H9 (cell line): Measurements from ENCODE around the gene ATP5MC3. TPM values are rescaled to one million over a fixed set of nuclear protein-coding genes. Genes with fewer than 3 reads are reported as not detected.

Experiments used
- DNase-seq: peaks from one replicate; pipeline ENCODE4 v3.0.0-alpha.2; 2017
- H2AFZ ChIP-seq: one replicate; pipeline ENCODE4 v1.6.1; 2013; ENCODE audit warnings: mild to moderate bottlenecking, low read length, control low read depth, moderate library complexity
- H2AK5ac ChIP-seq: 2 replicates; pipeline ENCODE4 v1.6.1; 2013; ENCODE audit warnings: low read length, control low read depth, mixed read lengths; ENCODE audit not compliant: insufficient read length
- H2BK120ac ChIP-seq: one replicate; pipeline ENCODE4 v1.6.1; 2013; ENCODE audit warnings: low read depth, mild to moderate bottlenecking, low read length, control low read depth, inconsistent platforms; ENCODE audit not compliant: poor library complexity, severe bottlenecking
- H2BK12ac ChIP-seq: 2 replicates; pipeline ENCODE4 v1.6.1; 2013; ENCODE audit warnings: low read length, control low read depth, mixed read lengths, low read depth; ENCODE audit not compliant: insufficient read length
- H2BK15ac ChIP-seq: 2 replicates; pipeline ENCODE4 v1.6.1; 2013; ENCODE audit warnings: low read depth, low read length, control low read depth
- H2BK20ac ChIP-seq: one replicate; pipeline ENCODE4 v1.6.1; 2013; ENCODE audit warnings: low read depth, mild to moderate bottlenecking, low read length, control low read depth, inconsistent platforms; ENCODE audit not compliant: poor library complexity, severe bottlenecking
- H2BK5ac ChIP-seq: 2 replicates; pipeline ENCODE4 v1.6.1; 2013; ENCODE audit warnings: low read length, control low read depth, mixed read lengths; ENCODE audit not compliant: insufficient read length
- H3K14ac ChIP-seq: 2 replicates; pipeline ENCODE4 v1.6.1; 2013; ENCODE audit warnings: low read length, control low read depth; ENCODE audit not compliant: insufficient read depth
- H3K18ac ChIP-seq: 2 replicates; pipeline ENCODE4 v1.6.1; 2013; ENCODE audit warnings: low read depth, mild to moderate bottlenecking, mixed read lengths, low read length, control low read depth; ENCODE audit not compliant: insufficient read length
- H3K23ac ChIP-seq: 2 replicates; pipeline ENCODE4 v1.6.1; 2013; ENCODE audit warnings: low read length, control low read depth, mixed read lengths, low read depth; ENCODE audit not compliant: insufficient read length
- H3K23me2 ChIP-seq: 2 replicates; pipeline ENCODE4 v1.6.1; 2013; ENCODE audit warnings: low read depth, mild to moderate bottlenecking, mixed read lengths, low read length, control low read depth; ENCODE audit not compliant: insufficient read length, poor library complexity, severe bottlenecking
- H3K27ac ChIP-seq: 2 replicates; pipeline ENCODE4 v1.5.1; 2013; ENCODE audit warnings: low read length, control low read depth, mixed read lengths, low read depth; ENCODE audit not compliant: insufficient read length
- H3K27me3 ChIP-seq: 2 replicates; pipeline ENCODE4 v1.6.1; 2013; ENCODE audit warnings: low read length, control low read depth, inconsistent platforms; ENCODE audit not compliant: insufficient read depth
- H3K4ac ChIP-seq: 2 replicates; pipeline ENCODE4 v1.6.1; 2013; ENCODE audit warnings: low read depth, mild to moderate bottlenecking, control low read depth, inconsistent platforms, low read length, moderate library complexity
- H3K4me1 ChIP-seq: 2 replicates; pipeline ENCODE4 v1.6.1; 2013; ENCODE audit warnings: low read length, control low read depth, inconsistent platforms; ENCODE audit not compliant: insufficient read depth
- H3K4me2 ChIP-seq: 2 replicates; pipeline ENCODE4 v1.6.1; 2013; ENCODE audit warnings: low read length, control low read depth, mixed read lengths; ENCODE audit not compliant: insufficient read length, insufficient read depth
- H3K56ac ChIP-seq: 2 replicates; pipeline ENCODE4 v1.6.1; 2013; ENCODE audit warnings: low read depth, mild to moderate bottlenecking, mixed read lengths, low read length, control low read depth; ENCODE audit not compliant: insufficient read length
- H3K79me1 ChIP-seq: 2 replicates; pipeline ENCODE4 v1.6.1; 2013; ENCODE audit warnings: low read depth, mild to moderate bottlenecking, moderate library complexity, low read length, control low read depth, inconsistent platforms; ENCODE audit not compliant: insufficient read depth, poor library complexity, severe bottlenecking
- H3K79me2 ChIP-seq: 2 replicates; pipeline ENCODE4 v1.6.1; 2013; ENCODE audit warnings: low read length, control low read depth, inconsistent platforms; ENCODE audit not compliant: insufficient read depth
- H3K9ac ChIP-seq: 2 replicates; pipeline ENCODE4 v1.6.1; 2013; ENCODE audit warnings: low read length, control low read depth, mixed read lengths; ENCODE audit not compliant: insufficient read length; ENCODE audit errors: extremely low read depth
- H3K9me3 ChIP-seq: one replicate; pipeline ENCODE4 v1.6.1; 2013; ENCODE audit warnings: low read depth, low read length, inconsistent platforms; ENCODE audit not compliant: control insufficient read depth
- H3T11ph ChIP-seq: one replicate; pipeline ENCODE4 v1.6.1; 2013; ENCODE audit warnings: mild to moderate bottlenecking, low read length, control low read depth, inconsistent platforms
- H4K20me1 ChIP-seq: one replicate; pipeline ENCODE4 v1.6.1; 2013; ENCODE audit not compliant: control insufficient read depth, insufficient read length, insufficient read depth
- H4K5ac ChIP-seq: 2 replicates; pipeline ENCODE4 v1.6.1; 2013; ENCODE audit warnings: low read depth, mild to moderate bottlenecking, mixed read lengths, low read length, control low read depth; ENCODE audit not compliant: insufficient read length
- H4K8ac ChIP-seq: replicated peaks from 2 replicates; pipeline ENCODE4 v1.6.1; 2013; ENCODE audit warnings: low read length, control low read depth, mixed read lengths, low read depth; ENCODE audit not compliant: insufficient read length
- H4K91ac ChIP-seq: 2 replicates; pipeline ENCODE4 v1.6.1; 2013; ENCODE audit warnings: low read depth, mild to moderate bottlenecking, moderate library complexity, mixed read lengths, low read length, control low read depth; ENCODE audit not compliant: insufficient read length
- H3K27ac Mint-ChIP-seq, 3 experiments: 2 replicates in 2 of 3; 3 replicates in 1 of 3; pipeline ENCODE4 v1.8.0; 2020 to 2021; ENCODE audit warnings: mixed read lengths in 3 of 3, mild to moderate bottlenecking in 1 of 3, moderate library complexity in 1 of 3
- H3K27me3 Mint-ChIP-seq: 2 replicates; pipeline ENCODE4 v1.8.0; 2021; ENCODE audit warnings: low read depth, mild to moderate bottlenecking, moderate library complexity, mixed read lengths
- H3K36me3 Mint-ChIP-seq, 3 experiments: 2 replicates in 2 of 3; 3 replicates in 1 of 3; pipeline ENCODE4 v1.8.0; 2020 to 2021; ENCODE audit warnings: low read depth in 3 of 3, mixed read lengths in 3 of 3; ENCODE audit not compliant: insufficient read depth in 1 of 3
- H3K4me1 Mint-ChIP-seq, 2 experiments: 2 replicates each; pipeline ENCODE4 v1.8.0; 2020; ENCODE audit warnings: mixed read lengths in 2 of 2
- H3K4me3 Mint-ChIP-seq, 2 experiments: 2 replicates in 1 of 2; 3 replicates in 1 of 2; pipeline ENCODE4 v1.8.0; 2020 to 2021; ENCODE audit warnings: mild to moderate bottlenecking in 2 of 2, mixed read lengths in 2 of 2, moderate library complexity in 1 of 2
- H3K9me3 Mint-ChIP-seq, 2 experiments: 2 replicates in 1 of 2; 3 replicates in 1 of 2; pipeline ENCODE4 v1.8.0; 2020; ENCODE audit warnings: mild to moderate bottlenecking in 2 of 2, mixed read lengths in 2 of 2, moderate library complexity in 1 of 2
- CTCF ChIP-seq: fragments of 200-600 bp; sonication (generic); conservative IDR thresholded peaks from 3 replicates; pipeline ENCODE4 v1.8.0; 2021; ENCODE audit warnings: antibody characterized with exemption, mild to moderate bottlenecking
- total RNA-seq: library from RNA; stranded (reverse); gene quantifications from 2 replicates; pipeline ENCODE4 v1.2.1, GENCODE V29; 2021

ATP5MC3 gene
- total RNA-seq, 1 experiment from 2014 or later: 326 TPM

GRCh38 chr2:175154661-175155082 lies 26.8 kb downstream of the ATP5MC3 start:
- Histone ChIP-seq H4K5ac (no peak overlapping the region), H4K8ac (no peak overlapping the region), H2BK15ac (no peak overlapping the region)

More at GRCh38 chr2:175154661-175155082, 26.8 kb downstream of the ATP5MC3 start:
- Histone ChIP-seq H3T11ph (no peak overlapping the region), H3K4ac (no peak overlapping the region), H3K14ac (no peak overlapping the region), H3K23me2 (no peaks in the 10 kb centered on the region), H3K18ac (no peak overlapping the region), H3K79me2 (peaks cover 38% of the 10 kb centered on the region; the same call in 1 of the 2 replicates), H2BK12ac (no peak overlapping the region), H2BK20ac (no peak overlapping the region), H3K9ac (no peak overlapping the region), H3K23ac (no peak overlapping the region), H3K56ac (no peak overlapping the region), H2BK120ac (no peak overlapping the region), H3K27me3 (no peaks in the 10 kb centered on the region; the same call in 1 of the 2 replicates), H3K27ac (no peak overlapping the region), H4K20me1 (no peaks in the 10 kb centered on the region), H3K4me2 (no peak overlapping the region), H3K4me1 (no peaks in the 10 kb centered on the region; the same call in 1 of the 2 replicates), H2BK5ac (no peak overlapping the region), H4K91ac (no peak overlapping the region), H2AK5ac (no peak overlapping the region), H3K79me1 (peaks cover 8% of the 10 kb centered on the region), H3K9me3 (no peaks in the 10 kb centered on the region), H2AFZ (no peak overlapping the region)
- peaks cover 21% of the 10 kb centered on the region in 2 experiments for H3K4me1 Mint-ChIP-seq
- no peaks in the 10 kb centered on the region for H3K9me3 Mint-ChIP-seq
- peaks cover 6 to 9% (median 7%) of the 10 kb centered on the region in 3 experiments; a peak in 6 of 7 replicates for H3K36me3 Mint-ChIP-seq
- no peak overlapping the region for H3K4me3 Mint-ChIP-seq
- TF ChIP-seq CTCF: no peak
- no peak for DNase-seq
- H3K27ac Mint-ChIP-seq: peak overlapping the region in 1 of 3 experiments; percentile 73; a peak in 2 of 7 replicates
- H3K27me3 Mint-ChIP-seq: no peaks in the 10 kb centered on the region
